ENCODE data around the gene RIMS1.

Gene RIMS1

DNA sequence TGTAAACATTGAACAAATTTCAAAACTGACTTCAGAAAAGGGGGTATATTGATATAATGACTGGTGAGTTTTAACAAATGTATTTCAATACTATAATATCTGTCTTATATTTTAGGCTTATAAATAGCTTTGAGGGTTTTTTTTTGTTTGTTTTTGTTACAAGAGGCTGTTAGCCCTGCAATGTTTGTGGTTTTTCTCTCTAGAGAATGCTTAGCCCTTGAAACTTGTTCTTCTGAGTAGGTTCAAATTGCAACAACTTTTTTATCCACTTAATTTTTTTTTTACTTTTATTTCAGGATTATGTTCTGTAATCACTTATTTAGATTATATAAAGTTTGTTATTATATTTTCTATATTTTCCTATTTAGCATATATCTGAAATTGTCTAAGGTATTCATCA, 333.2 kb downstream of the RIMS1 start:
- in situ Hi-C loops (cut with MboI; ENCODE audit: low sequenced_read_pairs) = no loop called here

DNA sequence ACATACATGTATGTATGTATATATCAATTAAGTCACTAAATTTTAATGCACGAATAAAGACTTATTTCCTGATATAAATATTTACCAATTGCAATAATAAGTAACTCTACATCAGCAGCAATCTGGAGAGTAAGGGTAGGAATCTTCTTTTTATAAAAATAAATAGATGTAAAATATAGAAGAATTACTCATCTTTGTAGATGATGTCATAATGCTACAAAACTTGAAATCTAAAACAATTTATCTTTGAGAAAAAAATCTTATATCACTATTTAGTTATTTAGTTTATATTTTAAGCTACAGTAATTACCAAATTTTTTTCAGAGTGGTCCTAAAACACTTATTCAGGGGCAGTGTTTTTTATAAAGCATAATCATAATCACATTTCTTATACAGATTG, 351.7 kb downstream of the RIMS1 start:
- in situ Hi-C loops (cut with MboI; ENCODE audit: low sequenced_read_pairs) = no loop called here

DNA sequence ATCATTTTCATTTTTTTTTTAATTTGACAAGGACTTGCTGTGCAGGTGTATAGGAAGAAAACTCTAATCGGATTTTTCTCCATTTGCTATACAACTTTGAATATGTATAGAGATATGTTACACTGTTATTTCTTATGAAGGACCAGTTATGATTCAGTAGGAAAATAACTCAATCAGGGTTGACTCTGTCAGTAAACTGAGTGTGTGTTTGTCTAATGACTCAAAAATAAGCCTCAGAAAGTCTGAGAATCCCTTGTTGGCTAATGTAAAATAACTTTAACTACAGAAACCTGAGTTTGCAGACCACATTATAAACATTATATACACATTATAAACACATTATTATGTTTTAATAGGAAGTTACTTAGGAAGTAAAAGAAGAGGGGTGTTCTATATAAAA, 352.6 kb downstream of the RIMS1 start:
- in situ Hi-C loops (cut with MboI; ENCODE audit: low sequenced_read_pairs) = no loop called here

DNA sequence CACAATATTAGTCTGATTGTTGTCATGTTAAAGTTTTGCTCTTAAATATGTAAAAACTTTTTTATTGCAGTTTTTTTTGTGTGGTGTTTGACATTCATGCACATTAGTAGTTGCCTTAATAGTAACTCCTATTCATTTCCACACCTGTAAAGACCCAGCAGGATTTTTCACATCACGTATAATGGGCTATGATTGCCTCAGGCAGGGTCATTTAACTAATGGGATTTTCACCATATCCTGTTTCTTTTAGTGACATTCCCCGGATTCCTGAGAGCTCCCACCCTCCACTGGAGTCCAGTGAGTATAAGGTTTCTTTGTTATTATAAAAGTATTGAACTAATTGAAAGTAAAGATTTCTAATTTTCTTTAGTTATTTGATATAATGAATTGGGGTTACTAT, 359.2 kb downstream of the RIMS1 start:
- in situ Hi-C loops (cut with MboI; ENCODE audit: low sequenced_read_pairs) = no loop called here

DNA sequence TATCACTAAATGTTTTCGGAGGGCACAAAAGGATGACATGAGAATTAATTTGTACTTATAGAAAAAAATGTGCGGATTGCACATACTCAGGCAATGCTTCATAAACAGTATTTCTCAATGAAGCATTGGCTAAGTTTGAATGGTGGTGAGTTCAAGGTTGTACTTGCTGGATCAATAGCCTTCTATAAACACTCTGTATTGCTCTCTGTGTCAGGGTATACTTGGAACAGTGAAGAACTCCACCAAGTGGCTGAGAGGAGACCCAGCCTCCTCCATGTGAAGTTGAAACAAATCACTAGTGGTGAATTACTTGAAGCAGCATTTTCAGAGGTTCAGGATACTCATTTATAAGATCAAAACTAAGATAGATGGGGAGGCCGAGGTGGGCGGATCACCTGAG, 360.6 kb downstream of the RIMS1 start:
- in situ Hi-C loops (cut with MboI; ENCODE audit: low sequenced_read_pairs) = no loop called here

DNA sequence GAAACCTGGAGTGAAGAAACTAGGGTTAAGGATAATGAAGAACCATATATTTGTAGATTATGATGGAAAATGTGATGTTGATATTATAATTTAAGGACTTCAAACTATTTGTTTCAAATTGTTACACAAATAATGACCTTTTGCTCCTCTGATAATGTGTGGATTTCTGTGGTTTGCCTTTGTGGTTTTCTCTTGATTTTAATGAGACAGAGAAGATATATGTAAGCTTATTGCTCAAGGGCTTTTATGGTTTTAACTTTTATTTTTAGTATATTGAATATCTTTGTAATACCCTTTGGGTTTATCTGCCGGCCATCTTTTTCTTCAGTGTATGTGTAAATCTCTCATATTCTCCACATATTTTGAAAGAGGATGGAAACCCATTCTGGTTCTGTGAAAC, 362.3 kb downstream of the RIMS1 start:
- in situ Hi-C loops (cut with MboI; ENCODE audit: low sequenced_read_pairs) = no loop called here

DNA sequence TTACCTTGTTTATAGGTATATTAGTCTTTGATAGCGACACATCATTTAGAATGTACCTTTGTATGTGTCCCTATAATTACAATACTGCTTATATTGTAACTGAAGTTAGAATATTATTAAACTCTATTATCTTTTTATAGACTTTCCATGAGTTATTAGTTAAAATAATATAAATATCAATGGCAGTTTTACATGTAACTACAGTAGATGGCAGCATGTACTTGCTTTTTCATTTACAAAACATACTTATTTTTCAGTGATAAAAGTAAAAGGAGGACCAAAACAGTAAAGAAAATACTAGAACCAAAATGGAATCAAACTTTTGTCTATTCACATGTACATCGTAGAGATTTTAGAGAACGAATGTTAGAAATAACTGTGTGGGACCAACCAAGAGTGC, 364.3 kb downstream of the RIMS1 start:
- in situ Hi-C loops (cut with MboI; ENCODE audit: low sequenced_read_pairs) = no loop called here

DNA sequence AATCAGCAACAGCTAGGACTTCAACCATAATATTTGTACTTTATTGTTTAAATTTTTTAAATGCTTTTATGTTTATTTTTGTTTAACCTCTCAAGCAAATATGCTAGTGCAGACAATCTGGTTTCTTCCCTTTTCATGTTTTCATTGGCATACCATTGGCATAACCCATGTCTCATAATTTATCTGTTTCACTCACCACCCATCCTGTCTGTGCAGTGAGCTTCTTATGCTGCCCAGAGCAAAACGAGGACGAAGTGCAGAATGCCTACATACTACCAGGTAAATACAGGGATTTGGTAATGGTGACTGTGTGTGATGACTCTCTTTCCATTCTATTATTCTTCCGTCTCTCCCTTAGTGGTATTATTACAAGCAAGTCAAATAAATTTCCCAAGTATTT, 374.1 kb downstream of the RIMS1 start:
- in situ Hi-C loops (cut with MboI; ENCODE audit: low sequenced_read_pairs) = no loop called here

DNA sequence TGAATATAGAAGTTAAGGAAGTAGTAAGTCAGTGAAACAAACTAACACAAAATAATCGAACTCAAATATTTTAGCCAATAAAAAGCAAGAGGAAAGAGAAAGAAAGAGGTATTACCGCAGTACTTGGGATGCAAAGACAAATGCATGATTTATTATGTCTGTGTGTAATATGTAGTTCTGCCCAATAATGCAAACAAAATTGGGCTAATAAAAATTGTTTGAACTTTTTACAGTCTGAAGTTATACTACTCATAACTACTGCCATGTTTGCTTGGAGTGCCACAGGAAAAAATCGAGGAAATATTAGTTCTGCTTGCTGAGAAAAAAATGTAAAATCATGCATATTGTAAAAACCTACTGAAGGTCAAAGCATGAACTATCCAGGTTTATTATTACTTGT, 375.2 kb downstream of the RIMS1 start:
- in situ Hi-C loops (cut with MboI; ENCODE audit: low sequenced_read_pairs) = no loop called here

DNA sequence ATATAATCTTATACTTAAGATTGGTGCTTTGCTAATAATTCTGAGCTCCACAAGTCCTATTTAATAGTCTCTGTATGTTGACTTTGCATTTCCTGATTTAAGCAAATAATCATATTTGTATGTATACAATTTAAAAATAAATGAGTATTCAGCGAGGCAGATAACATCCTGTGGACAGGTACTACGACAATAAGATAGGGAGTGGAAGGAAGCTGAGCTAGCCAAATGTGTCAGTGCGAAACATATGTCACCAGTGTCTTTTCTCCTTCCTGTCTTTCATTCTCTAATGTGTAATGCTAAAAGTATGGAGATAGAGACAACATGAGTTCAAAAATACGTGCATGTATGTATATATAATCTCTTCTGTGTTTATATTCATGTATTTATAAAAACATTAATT, 375.9 kb downstream of the RIMS1 start:
- in situ Hi-C loops (cut with MboI; ENCODE audit: low sequenced_read_pairs) = no loop called here

DNA sequence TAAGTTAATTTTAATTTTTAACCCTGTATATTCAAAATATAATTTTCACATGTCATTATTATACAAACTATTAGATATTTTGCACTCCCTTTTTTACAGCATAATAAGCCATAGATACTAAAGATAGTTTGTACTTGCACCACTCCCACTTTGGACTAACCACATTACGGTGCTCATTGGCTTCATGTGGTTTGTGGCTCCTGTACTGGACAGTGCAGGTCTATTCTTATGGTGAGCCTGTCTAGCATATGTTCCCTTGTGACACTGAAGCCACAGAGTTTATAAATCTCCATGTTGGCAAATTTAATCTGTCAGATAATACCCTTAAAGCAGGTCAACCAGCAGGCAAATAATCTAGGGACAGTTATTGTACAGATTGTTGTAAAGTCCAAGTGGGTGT, 381.1 kb downstream of the RIMS1 start:
- in situ Hi-C loops (cut with MboI; ENCODE audit: low sequenced_read_pairs) = no loop called here

DNA sequence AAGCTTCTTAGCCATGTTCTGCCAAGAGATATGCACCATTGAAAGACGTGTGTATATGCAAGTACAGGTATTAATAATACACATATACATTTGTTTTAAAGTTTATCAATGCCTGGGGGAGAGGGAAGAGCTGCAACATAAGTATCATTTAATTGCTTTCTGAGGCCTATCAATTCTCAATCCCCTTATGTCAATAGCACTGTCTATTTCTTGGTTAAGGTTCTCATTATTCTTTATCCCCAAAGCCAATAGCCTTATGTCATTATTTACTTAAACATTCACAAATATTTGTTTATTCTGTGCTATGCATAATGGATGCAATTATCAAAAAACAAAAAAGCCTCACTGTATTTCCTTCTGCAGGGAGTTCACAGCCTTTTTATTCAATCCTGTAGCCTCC, 385.2 kb downstream of the RIMS1 start:
- in situ Hi-C loops (cut with MboI; ENCODE audit: low sequenced_read_pairs) = no loop called here

DNA sequence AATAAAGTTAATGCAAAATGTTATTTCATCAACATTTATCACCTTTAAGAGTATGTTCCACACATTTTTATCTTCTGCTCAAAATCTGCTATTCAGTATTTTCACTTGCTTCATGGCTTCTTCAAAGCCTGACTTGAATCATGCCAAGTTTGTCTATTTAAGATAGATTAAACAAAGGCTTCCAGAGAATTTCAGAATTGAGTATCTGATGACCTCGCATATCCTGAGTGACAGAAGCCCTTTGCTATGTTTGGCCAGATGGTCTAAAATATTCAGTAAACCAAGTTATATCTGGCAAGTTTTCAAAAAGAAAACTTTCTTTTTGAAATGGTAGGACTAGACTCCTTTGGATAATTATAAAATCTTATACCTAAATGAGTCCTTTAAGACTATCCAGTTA, 386.6 kb downstream of the RIMS1 start:
- in situ Hi-C loops (cut with MboI; ENCODE audit: low sequenced_read_pairs) = no loop called here

DNA sequence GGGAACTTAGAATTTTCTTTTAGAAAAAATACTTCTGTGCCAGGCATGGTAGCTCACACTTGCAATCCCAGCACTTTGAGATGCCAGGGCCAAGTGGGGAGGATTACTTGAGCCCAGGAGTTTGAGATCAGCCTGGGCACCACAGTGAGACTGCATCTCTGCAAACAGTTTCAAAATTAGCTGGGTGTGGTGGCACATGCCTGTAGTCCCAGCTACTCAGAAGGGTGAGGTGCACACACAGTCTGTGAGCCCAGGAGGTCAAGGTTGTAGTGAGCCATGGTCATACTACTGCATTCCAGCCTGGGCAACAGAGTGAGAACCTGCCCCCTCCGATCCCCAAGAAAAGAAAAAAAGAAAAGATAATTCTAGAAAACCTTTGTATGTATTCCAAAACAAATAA, 389.5 kb downstream of the RIMS1 start:
- in situ Hi-C loops (cut with MboI; ENCODE audit: low sequenced_read_pairs) = no loop called here

DNA sequence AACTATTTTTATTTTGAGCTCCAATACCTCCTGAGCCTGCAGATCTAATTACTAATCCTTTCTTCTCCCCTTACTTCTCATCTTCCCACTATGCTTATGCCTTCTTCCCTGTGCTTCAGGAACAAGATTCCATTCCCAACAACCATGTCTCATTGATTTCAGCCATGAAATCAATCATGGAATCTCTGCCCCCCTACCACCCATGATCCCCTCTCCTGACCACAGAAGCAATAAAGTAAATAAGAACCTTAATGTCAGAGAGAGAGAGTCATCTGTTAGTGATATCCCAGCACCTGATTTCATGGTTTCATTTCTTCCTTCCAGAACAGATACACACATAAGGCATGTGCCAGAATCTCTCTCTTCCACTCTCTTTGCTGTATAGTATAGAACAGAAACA, 395.9 kb downstream of the RIMS1 start:
- in situ Hi-C loops (cut with MboI; ENCODE audit: low sequenced_read_pairs) = no loop called here

DNA sequence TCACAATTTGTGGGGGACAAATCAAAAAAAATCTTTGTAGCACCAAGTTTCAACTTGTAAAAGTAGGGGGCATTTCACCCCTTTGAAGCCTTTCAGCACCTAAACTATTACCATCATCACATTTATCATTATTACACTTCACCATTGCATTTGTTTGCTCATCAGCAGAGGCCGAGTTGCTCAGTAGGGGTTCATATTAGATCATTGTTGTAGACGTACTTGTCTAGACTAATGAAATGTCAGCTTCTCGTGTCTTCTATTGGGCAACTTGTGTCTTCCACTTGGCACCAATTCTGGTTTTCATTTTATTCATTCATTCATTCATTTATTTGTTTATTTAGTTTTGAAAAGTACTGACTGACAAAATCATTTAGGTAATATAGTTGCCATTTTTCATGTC, 397.2 kb downstream of the RIMS1 start:
- in situ Hi-C loops (cut with MboI; ENCODE audit: low sequenced_read_pairs) = no loop called here

DNA sequence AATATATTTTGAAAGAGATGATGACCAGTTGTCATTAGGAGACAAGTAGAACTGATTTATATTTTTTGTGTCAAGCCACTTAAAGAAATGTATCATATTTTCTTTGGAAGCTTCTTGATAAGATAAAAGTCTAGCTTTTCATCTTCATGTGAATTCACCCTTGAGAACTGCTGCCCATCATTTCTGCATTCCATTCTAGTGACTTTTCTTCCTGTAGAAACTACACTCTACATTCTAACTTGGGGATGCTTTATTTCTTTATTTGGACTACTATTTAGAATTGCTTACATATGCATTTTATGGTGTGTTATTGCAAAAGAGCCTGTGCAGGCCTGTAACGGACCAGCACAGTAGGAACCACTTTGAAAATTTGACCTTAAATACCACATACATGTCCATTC, 400.6 kb downstream of the RIMS1 start:
- in situ Hi-C loops (cut with MboI; ENCODE audit: low sequenced_read_pairs) = no loop called here

DNA sequence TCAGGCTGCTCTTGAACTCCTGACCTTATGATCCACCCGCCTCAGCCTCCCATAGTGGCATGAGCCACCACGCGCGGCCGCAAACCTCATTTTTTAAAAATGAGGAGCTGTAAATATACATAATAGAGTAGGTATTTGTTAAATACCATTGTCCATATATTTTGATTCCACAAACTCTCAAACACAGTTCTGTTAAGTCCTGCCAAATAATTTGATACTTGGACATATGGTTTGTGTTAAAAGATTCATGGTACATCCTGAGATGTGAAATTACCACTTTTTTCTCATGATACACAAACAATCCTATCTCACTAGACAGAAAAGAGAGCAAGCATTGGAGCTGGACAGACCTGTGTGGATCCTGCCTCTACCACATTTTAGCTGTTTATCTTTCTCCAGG, 401.5 kb downstream of the RIMS1 start:
- in situ Hi-C loops (cut with MboI; ENCODE audit: low sequenced_read_pairs) = no loop called here

DNA sequence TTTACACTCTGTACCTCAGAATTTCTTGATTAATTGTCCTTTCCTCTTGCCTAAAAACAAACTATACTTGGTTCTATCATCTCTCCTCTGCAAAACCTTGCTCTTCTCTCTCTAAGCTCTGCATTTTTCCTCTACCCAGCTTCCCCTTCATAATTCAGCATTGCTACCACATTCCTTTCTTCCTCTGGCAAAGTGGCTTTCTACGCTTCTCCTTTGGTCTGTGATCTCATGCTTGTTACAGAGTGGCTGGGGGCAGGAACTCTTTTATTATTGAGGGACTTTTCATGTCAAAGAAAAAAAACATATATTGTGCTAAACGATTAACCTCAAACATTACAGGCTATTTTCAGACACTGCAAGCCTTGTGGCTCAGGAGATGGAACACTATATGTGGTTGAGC, 402.2 kb downstream of the RIMS1 start:
- in situ Hi-C loops (cut with MboI; ENCODE audit: low sequenced_read_pairs) = no loop called here

DNA sequence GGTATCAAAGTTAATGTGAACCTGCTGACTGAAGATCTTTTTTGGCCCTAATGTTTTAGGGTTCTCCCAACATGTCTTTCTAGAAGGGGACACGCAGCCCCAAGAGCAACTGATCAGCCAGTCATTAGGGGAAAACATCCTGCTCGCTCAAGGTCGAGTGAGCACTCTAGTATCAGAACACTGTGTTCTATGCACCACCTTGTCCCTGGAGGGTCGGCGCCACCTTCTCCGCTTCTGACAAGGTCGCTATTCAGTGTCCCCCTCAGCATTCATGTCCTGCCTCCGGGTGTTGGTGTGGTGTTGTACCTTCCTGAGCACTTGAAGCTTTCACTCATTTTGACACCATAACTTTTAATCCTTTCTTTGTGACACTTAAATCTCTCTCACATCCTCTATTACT, 404.3 kb downstream of the RIMS1 start:
- in situ Hi-C loops (cut with MboI; ENCODE audit: low sequenced_read_pairs) = no loop called here

DNA sequence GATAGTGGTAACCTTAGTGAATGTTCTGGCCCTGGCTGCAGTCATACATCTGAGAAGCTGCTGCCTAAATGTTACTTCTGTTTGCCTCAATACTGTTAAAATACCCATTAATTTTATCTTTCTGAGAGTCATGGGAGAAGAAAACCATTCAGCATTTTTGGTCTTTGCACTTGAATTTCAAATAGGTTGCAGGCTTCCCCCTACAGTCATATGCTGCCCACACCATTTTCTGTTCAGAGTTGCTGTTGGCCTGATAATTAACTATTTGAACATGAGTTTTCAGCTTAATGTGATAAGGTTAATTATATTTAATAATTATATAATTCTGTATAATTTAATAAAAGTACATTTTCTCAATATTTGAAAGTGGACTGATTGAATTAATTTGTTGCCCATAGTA, 410.0 kb downstream of the RIMS1 start:
- in situ Hi-C loops (cut with MboI; ENCODE audit: low sequenced_read_pairs) = no loop called here

DNA sequence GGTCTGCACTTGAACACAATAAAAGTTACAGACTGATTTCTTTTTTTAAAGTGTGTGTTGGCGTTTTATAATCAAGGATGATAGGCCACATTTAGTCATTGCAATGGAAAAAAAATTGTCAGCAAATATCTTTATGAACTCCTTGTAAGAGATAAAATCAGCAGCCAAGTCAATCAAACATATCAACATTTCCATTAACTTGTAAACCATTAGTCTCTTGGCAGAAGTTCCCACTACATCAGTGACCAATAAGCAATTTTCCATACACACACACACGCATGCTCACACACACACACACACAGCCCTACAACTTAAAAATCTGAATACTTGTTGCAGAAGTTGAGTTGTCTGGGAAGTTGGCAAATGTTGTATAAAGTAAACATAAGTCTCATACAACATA, 419.6 kb downstream of the RIMS1 start:
- in situ Hi-C loops (cut with MboI; ENCODE audit: low sequenced_read_pairs) = no loop called here

DNA sequence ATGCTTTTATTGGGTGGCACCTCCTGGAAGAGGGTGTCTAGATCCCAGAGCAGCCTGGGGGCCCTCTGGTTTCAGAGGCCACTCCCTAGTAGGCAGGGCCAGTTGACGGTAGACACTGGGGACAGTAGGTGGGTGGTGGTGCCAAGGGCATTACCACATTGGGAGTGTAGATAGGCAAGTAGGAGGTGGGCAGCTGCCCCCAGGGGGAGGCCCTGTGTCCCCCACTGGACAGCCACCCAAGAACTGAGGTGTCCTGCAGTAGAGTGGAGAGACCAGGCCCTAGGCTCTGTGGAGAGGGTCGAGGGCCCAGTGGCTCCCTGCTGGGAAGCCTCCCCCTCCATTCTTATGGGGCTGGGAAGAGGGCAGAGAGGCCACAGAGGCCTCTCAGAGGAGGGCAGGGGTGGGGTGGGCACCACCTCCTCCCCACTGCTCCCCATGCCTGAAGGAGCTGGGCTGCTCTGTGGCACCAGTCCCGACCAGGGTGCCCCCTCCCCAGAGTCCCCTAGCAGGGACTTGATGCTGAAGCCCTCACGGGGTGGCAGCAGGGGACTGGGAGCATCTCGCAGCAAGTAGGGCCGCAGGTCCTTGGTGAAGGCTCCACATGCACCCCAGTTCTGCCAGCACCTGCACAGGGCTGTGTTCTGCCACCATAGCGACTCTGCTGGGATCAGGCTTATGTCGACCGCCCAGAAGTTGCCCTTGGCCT, 430.5 kb downstream of the RIMS1 start:
- in situ Hi-C loops (cut with MboI; ENCODE audit: low sequenced_read_pairs) = no loop called here

DNA sequence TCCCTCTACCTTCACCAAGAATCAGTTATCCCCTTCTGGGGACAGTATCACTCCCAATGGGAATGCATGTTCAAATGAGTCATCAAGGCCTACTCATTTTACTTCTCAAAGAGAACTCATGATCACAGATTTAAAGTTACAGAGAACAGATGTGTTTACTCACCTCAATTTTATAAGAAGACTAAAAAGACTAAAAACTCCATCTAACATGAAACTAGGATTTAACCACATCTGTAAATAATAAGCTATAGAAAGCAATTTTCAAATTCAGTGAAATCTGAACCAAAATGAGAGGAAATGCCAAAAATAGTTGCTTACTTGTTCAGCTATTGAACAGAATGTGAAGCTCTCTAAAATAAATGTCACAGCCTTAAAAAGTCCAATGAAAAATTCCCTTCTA, 435.4 kb downstream of the RIMS1 start:
- in situ Hi-C loops (cut with MboI; ENCODE audit: low sequenced_read_pairs) = no loop called here
